ENCODE results near the gene BRD4.
A peak's percentile ranks its signal among the peaks of the same experiment; 100 is the strongest.

Gene BRD4

GRCh38 chr19:15252398-15253018 lies 79.8 kb downstream of the BRD4 start (continued):
- TF ChIP-seq ZBTB26 (tag by site-specific recombination; optimal IDR thresholded peaks at IDR 0.05) = no peak
- no peak for TF ChIP-seq MYNN (tag by site-specific recombination; IDR thresholded peaks at IDR 0.05; ENCODE audit: borderline replicate concordance)
- TF ChIP-seq YY2 (tag by site-specific recombination; IDR thresholded peaks at IDR 0.05) = no peak
- no peak for TF ChIP-seq ZNF510 (tag by site-specific recombination; IDR thresholded peaks at IDR 0.05; ENCODE audit: insufficient replicate concordance)
- TF ChIP-seq SP3 (tag by site-specific recombination; IDR thresholded peaks at IDR 0.05) = no peak
- TF ChIP-seq EGR2 (tag by site-specific recombination; IDR thresholded peaks at IDR 0.05; ENCODE audit: low read depth) = 0 out of 2 replicates have a peak, but pooled peaks have one; percentile 6
- no peak for TF ChIP-seq ZNF223 (tag by site-specific recombination; IDR thresholded peaks at IDR 0.05)
- no peak for TF ChIP-seq ZSCAN18 (tag by site-specific recombination; IDR thresholded peaks at IDR 0.05)
- no peak for TF ChIP-seq SALL2 (tag by site-specific recombination; IDR thresholded peaks at IDR 0.05; ENCODE audit: borderline replicate concordance)
- peak; percentile 48; the same call in 1 of the 2 replicates for TF ChIP-seq HIC1 (tag by site-specific recombination; IDR thresholded peaks at IDR 0.05)
- no peak for TF ChIP-seq ZNF561 (tag by site-specific recombination; IDR thresholded peaks at IDR 0.05; ENCODE audit: borderline replicate concordance)
- TF ChIP-seq ZNF785 (tag by site-specific recombination; IDR thresholded peaks at IDR 0.05) = peak; percentile 87; the same call in 1 of the 2 replicates
- no peak for TF ChIP-seq ZNF514 (tag by site-specific recombination; IDR thresholded peaks at IDR 0.05)
- no peak for TF ChIP-seq ZNF624 (tag by site-specific recombination; IDR thresholded peaks at IDR 0.05)
- no peak for TF ChIP-seq ZNF341 (tag by site-specific recombination; IDR thresholded peaks at IDR 0.05; ENCODE audit: low read depth)
- TF ChIP-seq REPIN1 (tag by site-specific recombination; IDR thresholded peaks at IDR 0.05; ENCODE audit: low read depth) = no peak
- TF ChIP-seq CTCF (tag by site-specific recombination; IDR thresholded peaks at IDR 0.05) = peak; percentile 31; the same call in 1 of the 2 replicates
- no peak for TF ChIP-seq ZNF202 (tag by site-specific recombination; IDR thresholded peaks at IDR 0.05; ENCODE audit: borderline replicate concordance)

- no peak overlapping the region for H3K27ac ChIP-seq (ENCODE audit: extremely low read depth, low read depth, low read length)
- no peaks in the 10 kb centered on the region for H3K4me1 ChIP-seq (ENCODE audit: control insufficient read depth, insufficient read depth, low read length)
- H3K4me3 ChIP-seq (ENCODE audit: low read depth, low read length) = no peak overlapping the region
- H3K9me3 ChIP-seq (ENCODE audit: control insufficient read depth, insufficient read depth, low read depth, low read length) = no peaks in the 10 kb centered on the region
- CTCF ChIA-PET = interaction anchor here (0.6 to 3.3 kb wide), 22 partner anchors 9 to 465 kb away, joined by 3 to 15 read pairs (median 4); no protein-coding TSS in a partner anchor
- H3K36me3 ChIP-seq (ENCODE audit: control insufficient read depth in 2 of 2, insufficient read depth in 1 of 2, low read length in 2 of 2) = peaks cover 9 to 91% of the 10 kb centered on the region in 2 experiments; a peak in 2 of 3 replicates
- POLR2A ChIA-PET = interaction anchor here (1.1 to 1.2 kb wide), 2 partner anchors 57 to 167 kb away, joined by 3 read pairs; partner anchors contain the start of gene AKAP8L
- peak; percentile 56 for TF ChIP-seq SP7 (tag by site-specific recombination; IDR thresholded peaks at IDR 0.05)
- TF ChIP-seq ZNF658 (tag by site-specific recombination; IDR thresholded peaks at IDR 0.05) = no peak
- no peak for TF ChIP-seq ZNF132 (tag by site-specific recombination; IDR thresholded peaks at IDR 0.05; ENCODE audit: borderline replicate concordance)
- 0 out of 2 replicates have a peak, but pooled peaks have one; percentile 27 for TF ChIP-seq ZBTB44 (tag by site-specific recombination; IDR thresholded peaks at IDR 0.05)
- no peak for TF ChIP-seq ZNF24 (tag by site-specific recombination; IDR thresholded peaks at IDR 0.05)
- no peak for TF ChIP-seq KLF7 (tag by site-specific recombination; IDR thresholded peaks at IDR 0.05; ENCODE audit: borderline replicate concordance)
- no peak for TF ChIP-seq ZNF488 (tag by site-specific recombination; IDR thresholded peaks at IDR 0.05)
Measured at GRCh38 chr19:15251749-15252397, 80.5 kb downstream of the BRD4 start.

Data from HEK293 (cell line).